Stimulated activated naive CD8-positive, alpha-beta T cell treated with anti-CD3 and anti-CD28 coated beads, Interleukin-15, Interleukin-2, amounts not matched to agents 100 ng/mL and 50 ng/mL, for 24 hours (primary cell): ENCODE data around the gene BLOC1S5.

Experiments used
- H3K27ac Mint-ChIP-seq: one replicate; pipeline ENCODE4 v1.8.0; 2021; ENCODE audit warnings: mild to moderate bottlenecking, mixed read lengths
- H3K27me3 Mint-ChIP-seq: one replicate; pipeline ENCODE4 v1.8.0; 2021; ENCODE audit warnings: mixed read lengths
- H3K36me3 Mint-ChIP-seq: one replicate; pipeline ENCODE4 v1.8.0; 2021; ENCODE audit warnings: low read depth, mixed read lengths
- H3K4me1 Mint-ChIP-seq: one replicate; pipeline ENCODE4 v1.8.0; 2021; ENCODE audit warnings: low read depth, mixed read lengths
- H3K4me3 Mint-ChIP-seq: one replicate; pipeline ENCODE4 v1.8.0; 2021; ENCODE audit warnings: mild to moderate bottlenecking, mixed read lengths
- H3K9me3 Mint-ChIP-seq: one replicate; pipeline ENCODE4 v1.8.0; 2021; ENCODE audit warnings: mixed read lengths

BLOC1S5 gene

GRCh38 chr6:8063761-8064637 lies at the start of gene BLOC1S5:
BLOC1S5 (minus strand) TSS chr6:8064389; CDS start chr6:8064376, 13 bp downstream.
- Mint-ChIP-seq H3K4me3 (peak within 1 kb of the TSS; percentile 96), H3K4me1 (peaks cover 29% of the 10 kb centered on the region), H3K36me3 (peaks cover 22% of the 10 kb centered on the region), H3K27me3 (no peaks in the 10 kb centered on the region), H3K27ac (peak within 1 kb of the TSS; percentile 96), H3K9me3 (no peaks in the 10 kb centered on the region)

- peaks cover 33% of the 10 kb centered on the region for H3K27me3 Mint-ChIP-seq
- H3K4me1 Mint-ChIP-seq: no peaks in the 10 kb centered on the region
- H3K9me3 Mint-ChIP-seq: peaks cover 3% of the 10 kb centered on the region
- H3K36me3 Mint-ChIP-seq: no peaks in the 10 kb centered on the region
- H3K27ac Mint-ChIP-seq: no peak overlapping the region
- H3K4me3 Mint-ChIP-seq: no peak overlapping the region
Observed at GRCh38 chr6:8113131-8113654, 49.0 kb upstream of the BLOC1S5 start.

- no peaks in the 10 kb centered on the region for H3K36me3 Mint-ChIP-seq
- peaks cover 6% of the 10 kb centered on the region for H3K9me3 Mint-ChIP-seq
- no peak overlapping the region for H3K4me3 Mint-ChIP-seq
- peaks cover 48% of the 10 kb centered on the region for H3K27me3 Mint-ChIP-seq
- no peak overlapping the region for H3K27ac Mint-ChIP-seq
- H3K4me1 Mint-ChIP-seq: no peaks in the 10 kb centered on the region
Observed at GRCh38 chr6:8110725-8111124, 46.5 kb upstream of the BLOC1S5 start.

GRCh38 chr6:8110117-8110721 lies 46.0 kb upstream of the BLOC1S5 start:
- peaks cover 44% of the 10 kb centered on the region for H3K27me3 Mint-ChIP-seq
- H3K9me3 Mint-ChIP-seq: peaks cover 3% of the 10 kb centered on the region
- H3K36me3 Mint-ChIP-seq: no peaks in the 10 kb centered on the region
- no peaks in the 10 kb centered on the region for H3K4me1 Mint-ChIP-seq
- H3K27ac Mint-ChIP-seq: no peak overlapping the region
- no peak overlapping the region for H3K4me3 Mint-ChIP-seq

GRCh38 chr6:8108759-8109539 lies 44.8 kb upstream of the BLOC1S5 start:
- no peaks in the 10 kb centered on the region for H3K36me3 Mint-ChIP-seq
- peaks cover 3% of the 10 kb centered on the region for H3K9me3 Mint-ChIP-seq
- H3K27ac Mint-ChIP-seq: no peak overlapping the region
- peaks cover 48% of the 10 kb centered on the region for H3K27me3 Mint-ChIP-seq
- H3K4me3 Mint-ChIP-seq: no peak overlapping the region
- H3K4me1 Mint-ChIP-seq: no peaks in the 10 kb centered on the region

- Mint-ChIP-seq H3K27ac (no peak overlapping the region), H3K27me3 (peaks cover 47% of the 10 kb centered on the region), H3K4me1 (peaks cover under 1% of the 10 kb centered on the region), H3K4me3 (no peak overlapping the region), H3K36me3 (no peaks in the 10 kb centered on the region), H3K9me3 (peaks cover 3% of the 10 kb centered on the region)
Observed at GRCh38 chr6:8108031-8108660, 44.0 kb upstream of the BLOC1S5 start.

GRCh38 chr6:8105791-8106190 lies 41.6 kb upstream of the BLOC1S5 start:
- H3K9me3 Mint-ChIP-seq: peaks cover 3% of the 10 kb centered on the region
- H3K27me3 Mint-ChIP-seq: peaks cover 42% of the 10 kb centered on the region
- H3K27ac Mint-ChIP-seq: no peak overlapping the region
- no peak overlapping the region for H3K4me3 Mint-ChIP-seq
- H3K4me1 Mint-ChIP-seq: peaks cover 15% of the 10 kb centered on the region
- H3K36me3 Mint-ChIP-seq: peaks cover 8% of the 10 kb centered on the region

GRCh38 chr6:8103726-8104125 lies 39.5 kb upstream of the BLOC1S5 start:
- H3K27ac Mint-ChIP-seq: no peak overlapping the region
- H3K27me3 Mint-ChIP-seq: peaks cover 30% of the 10 kb centered on the region
- peaks cover 3% of the 10 kb centered on the region for H3K9me3 Mint-ChIP-seq
- peaks cover 32% of the 10 kb centered on the region for H3K4me1 Mint-ChIP-seq
- H3K4me3 Mint-ChIP-seq: no peak overlapping the region
- peaks cover 22% of the 10 kb centered on the region for H3K36me3 Mint-ChIP-seq

GRCh38 chr6:8102122-8102958 lies 38.2 kb upstream of the BLOC1S5 start, which contains the start of gene EEF1E1:
EEF1E1 (minus strand) TSS chr6:8102548; CDS start chr6:8102521, 27 bp downstream.
- Mint-ChIP-seq H3K4me1 (peaks cover 38% of the 10 kb centered on the region), H3K27ac (peak within 1 kb of the TSS; percentile 97), H3K4me3 (peak within 1 kb of the TSS; percentile 97), H3K36me3 (peaks cover 28% of the 10 kb centered on the region), H3K27me3 (peaks cover 20% of the 10 kb centered on the region), H3K9me3 (peaks cover 3% of the 10 kb centered on the region)

- Mint-ChIP-seq H3K27me3 (peaks cover 8% of the 10 kb centered on the region), H3K4me3 (peak overlapping the region; percentile 76), H3K27ac (peak overlapping the region; percentile 61), H3K4me1 (peaks cover 38% of the 10 kb centered on the region), H3K36me3 (peaks cover 46% of the 10 kb centered on the region), H3K9me3 (no peaks in the 10 kb centered on the region)
Observed at GRCh38 chr6:8100159-8100854, 36.1 kb upstream of the BLOC1S5 start.

- Mint-ChIP-seq H3K27ac (no peak overlapping the region), H3K4me3 (no peak overlapping the region), H3K9me3 (no peaks in the 10 kb centered on the region), H3K36me3 (peaks cover 86% of the 10 kb centered on the region), H3K4me1 (peaks cover 19% of the 10 kb centered on the region), H3K27me3 (no peaks in the 10 kb centered on the region)
Observed at GRCh38 chr6:8090650-8091049, 26.5 kb upstream of the BLOC1S5 start.

- Mint-ChIP-seq H3K4me1 (peaks cover 35% of the 10 kb centered on the region), H3K27me3 (no peaks in the 10 kb centered on the region), H3K27ac (no peak overlapping the region), H3K4me3 (no peak overlapping the region), H3K9me3 (no peaks in the 10 kb centered on the region), H3K36me3 (peaks cover 76% of the 10 kb centered on the region)
Observed at GRCh38 chr6:8088886-8089285, 24.7 kb upstream of the BLOC1S5 start.
